Transverse colon (tissue), 4 donors: ENCODE measurements around the gene SCAPER. TPM values are rescaled to one million over a fixed set of nuclear protein-coding genes. Genes with fewer than 3 reads are reported as not detected.
A peak's percentile ranks its signal among the peaks of the same experiment; 100 is the strongest.

ENCODE experiments used
- DNase-seq: peaks from one replicate; pipeline ENCODE4 v3.0.0-alpha.2; 2019
- H3K27ac ChIP-seq, 4 donors: fragments of 200-600 bp; sonication (generic); 2 replicates each; pipeline ENCODE4 v1.5.1; 2016 to 2018; ENCODE audit warnings: inconsistent platforms in 4 of 4
- H3K27me3 ChIP-seq: fragments of 200-600 bp; sonication (generic); 2 replicates; pipeline ENCODE4 v1.5.1; 2017; ENCODE audit warnings: inconsistent platforms
- H3K36me3 ChIP-seq, 4 donors: fragments of 200-600 bp; sonication (generic); 2 replicates each; pipeline ENCODE4 v1.5.1; 2017 to 2019; ENCODE audit warnings: inconsistent platforms in 4 of 4
- H3K4me1 ChIP-seq, 4 donors: fragments of 200-600 bp; sonication (generic); 2 replicates each; pipeline ENCODE4 v1.5.1; 2017 to 2020; ENCODE audit warnings: inconsistent platforms in 4 of 4
- H3K4me3 ChIP-seq, 4 donors: fragments of 200-600 bp; sonication (generic); 1 replicate in 1 of 4; 2 replicates in 3 of 4; pipeline versions ENCODE4 v1.5.1 to v1.6.1; 2017 to 2019; ENCODE audit warnings: inconsistent platforms in 4 of 4
- H3K9me3 ChIP-seq, 2 donors: fragments of 200-600 bp; sonication (generic); 2 replicates each; pipeline ENCODE4 v1.5.1; 2017 to 2019; ENCODE audit warnings: inconsistent platforms in 2 of 2
- CTCF ChIP-seq, 5 experiments: fragments of 200-600 bp in 3 of 5; fragments of 450-650 bp in 2 of 5; sonication (generic) in 3 of 5; IDR thresholded peaks; 1 replicate in 2 of 5; 2 replicates in 3 of 5; pipeline ENCODE4 v1.5.1; 2016 to 2017; ENCODE audit warnings: antibody characterized with exemption in 5 of 5, inconsistent platforms in 3 of 5, mild to moderate bottlenecking in 2 of 5, moderate library complexity in 1 of 5
- EP300 ChIP-seq: sonication (generic); formaldehyde crosslinking; IDR thresholded peaks from one replicate; pipeline ENCODE4 v1.6.1; 2017; ENCODE audit warnings: antibody characterized with exemption, low read depth
- POLR2A ChIP-seq: fragments of 450-650 bp; IDR thresholded peaks from one replicate; pipeline ENCODE4 v1.6.1; 2016; ENCODE audit warnings: antibody characterized with exemption, mild to moderate bottlenecking, moderate library complexity
- POLR2AphosphoS5 ChIP-seq, 3 donors: sonication (generic); formaldehyde crosslinking; IDR thresholded peaks; one replicate each; pipeline ENCODE4 v1.6.1; 2016; ENCODE audit warnings: antibody characterized with exemption in 3 of 3
- WGBS, 2 donors: methylation state at CpG; one replicate each; pipeline ENCODE4 v1.1.5; 2018; ENCODE audit warnings: low coverage in 1 of 2; 5-methylcytosine and 5-hydroxymethylcytosine counted together
- in situ Hi-C, 4 donors: fragments of 200-750 bp; cut with MboI; loops; one replicate each; pipeline versions ENCODE4 v1.15.0 to v1.15.1; 2017; ENCODE audit warnings: low sequenced_read_pairs in 3 of 4, low pct_ligation_motif_present in 1 of 4, low pct_unique_long_range_greater_than_20kb in 1 of 4
- intact Hi-C: fragments of 100-400 bp; cut with DNase I; formaldehyde crosslinking; loops from one replicate; pipeline ENCODE4 v1.15.1; 2023; ENCODE audit warnings: low total_unique reads
- total RNA-seq, 4 donors: library from RNA; depleted of rRNA; stranded (reverse); fragments of >200 nt; gene quantifications; one replicate each; pipeline ENCODE4 v1.1.0, GENCODE V29; 2016

SCAPER gene, protein sequence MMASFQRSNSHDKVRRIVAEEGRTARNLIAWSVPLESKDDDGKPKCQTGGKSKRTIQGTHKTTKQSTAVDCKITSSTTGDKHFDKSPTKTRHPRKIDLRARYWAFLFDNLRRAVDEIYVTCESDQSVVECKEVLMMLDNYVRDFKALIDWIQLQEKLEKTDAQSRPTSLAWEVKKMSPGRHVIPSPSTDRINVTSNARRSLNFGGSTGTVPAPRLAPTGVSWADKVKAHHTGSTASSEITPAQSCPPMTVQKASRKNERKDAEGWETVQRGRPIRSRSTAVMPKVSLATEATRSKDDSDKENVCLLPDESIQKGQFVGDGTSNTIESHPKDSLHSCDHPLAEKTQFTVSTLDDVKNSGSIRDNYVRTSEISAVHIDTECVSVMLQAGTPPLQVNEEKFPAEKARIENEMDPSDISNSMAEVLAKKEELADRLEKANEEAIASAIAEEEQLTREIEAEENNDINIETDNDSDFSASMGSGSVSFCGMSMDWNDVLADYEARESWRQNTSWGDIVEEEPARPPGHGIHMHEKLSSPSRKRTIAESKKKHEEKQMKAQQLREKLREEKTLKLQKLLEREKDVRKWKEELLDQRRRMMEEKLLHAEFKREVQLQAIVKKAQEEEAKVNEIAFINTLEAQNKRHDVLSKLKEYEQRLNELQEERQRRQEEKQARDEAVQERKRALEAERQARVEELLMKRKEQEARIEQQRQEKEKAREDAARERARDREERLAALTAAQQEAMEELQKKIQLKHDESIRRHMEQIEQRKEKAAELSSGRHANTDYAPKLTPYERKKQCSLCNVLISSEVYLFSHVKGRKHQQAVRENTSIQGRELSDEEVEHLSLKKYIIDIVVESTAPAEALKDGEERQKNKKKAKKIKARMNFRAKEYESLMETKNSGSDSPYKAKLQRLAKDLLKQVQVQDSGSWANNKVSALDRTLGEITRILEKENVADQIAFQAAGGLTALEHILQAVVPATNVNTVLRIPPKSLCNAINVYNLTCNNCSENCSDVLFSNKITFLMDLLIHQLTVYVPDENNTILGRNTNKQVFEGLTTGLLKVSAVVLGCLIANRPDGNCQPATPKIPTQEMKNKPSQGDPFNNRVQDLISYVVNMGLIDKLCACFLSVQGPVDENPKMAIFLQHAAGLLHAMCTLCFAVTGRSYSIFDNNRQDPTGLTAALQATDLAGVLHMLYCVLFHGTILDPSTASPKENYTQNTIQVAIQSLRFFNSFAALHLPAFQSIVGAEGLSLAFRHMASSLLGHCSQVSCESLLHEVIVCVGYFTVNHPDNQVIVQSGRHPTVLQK (N-terminal part only)
- 100 to 1,000 TPM in 1 of 4 donors, 10 to 100 TPM in 3; 31.8 to 121 (median 48.7) TPM for total RNA-seq

GRCh38 chr15:76905013-76905839 is at the start of gene SCAPER:
Gene SCAPER (minus strand): TSS chr15:76905340. CDS start chr15:76883817, 21,523 bp downstream.
- TF ChIP-seq CTCF (IDR thresholded peaks at IDR 0.05) (peak in 1 of 5 experiments; percentile 26), POLR2A (peak; percentile 74), EP300 (no peak), POLR2AphosphoS5 (IDR thresholded peaks at IDR 0.05) (peak; percentile 83 to 86 (median 85))
- Histone ChIP-seq H3K27me3 (no peaks in the 10 kb centered on the region), H3K36me3 (no peaks in the 10 kb centered on the region), H3K4me1 (peaks cover 8 to 24% (median 22%) of the 10 kb centered on the region in 4 donors), H3K9me3 (no peaks in the 10 kb centered on the region), H3K4me3 (peak within 1 kb of the TSS; percentile 59 to 94 (median 66)), H3K27ac (peak within 1 kb of the TSS; percentile 79 to 89 (median 86))
- in situ Hi-C loops (no loop called here), intact Hi-C loops (no loop called here)
- WGBS, 2 donors, result 2 to 5% methylated on average over 2 to 42 of the region's 78 CpGs
- DNase-seq, result peak; percentile 95

DNA sequence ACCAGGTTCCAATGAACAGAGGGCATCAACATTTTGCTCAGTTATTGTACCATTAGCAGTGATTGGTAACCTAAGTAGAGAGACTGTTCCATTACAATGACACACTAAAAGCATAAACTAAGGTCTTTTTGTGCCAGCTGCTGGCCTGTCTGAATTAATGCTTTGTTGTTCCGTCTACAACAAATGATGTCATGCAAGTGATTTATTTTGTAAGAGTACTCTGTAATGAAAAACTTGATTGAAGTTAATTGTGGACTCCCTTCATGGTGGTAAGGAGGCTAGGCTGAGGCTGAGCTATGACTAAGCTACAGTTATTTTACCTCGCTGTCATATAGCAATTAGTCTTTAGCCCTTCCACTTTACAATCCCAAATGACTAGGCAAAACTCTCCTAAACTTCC is 49.6 kb upstream of the SCAPER start:
- TF ChIP-seq CTCF (IDR thresholded peaks at IDR 0.05), result no peak
- no peak for TF ChIP-seq EP300
- TF ChIP-seq POLR2A, result no peak
- TF ChIP-seq POLR2AphosphoS5 (IDR thresholded peaks at IDR 0.05), result no peak
- intact Hi-C loops (no loop called here), in situ Hi-C loops (no loop called here)
- Histone ChIP-seq H3K4me1 (peaks cover 0 to 8% (median 5%) of the 10 kb centered on the region in 4 donors), H3K27ac (no peak overlapping the region), H3K36me3 (peaks cover 0 to 4% (median 0%) of the 10 kb centered on the region in 4 donors), H3K27me3 (no peaks in the 10 kb centered on the region), H3K4me3 (no peak overlapping the region), H3K9me3 (no peaks in the 10 kb centered on the region)
- 40 to 50% methylated on average over 2 of the region's 2 CpGs for WGBS, 2 donors
- no peak for DNase-seq

- Histone ChIP-seq H3K36me3 (peaks cover 0 to 7% (median under 1%) of the 10 kb centered on the region in 4 donors), H3K4me1 (peaks cover 0 to 8% (median 5%) of the 10 kb centered on the region in 4 donors), H3K27ac (no peak overlapping the region), H3K4me3 (no peak overlapping the region), H3K9me3 (no peaks in the 10 kb centered on the region), H3K27me3 (no peaks in the 10 kb centered on the region)
- 24 to 31% methylated on average over 3 of the region's 3 CpGs for WGBS, 2 donors
- DNase-seq, result no peak
- intact Hi-C loops, result no loop called here
- in situ Hi-C loops, result no loop called here
- TF ChIP-seq EP300 (no peak), CTCF (IDR thresholded peaks at IDR 0.05) (no peak), POLR2AphosphoS5 (IDR thresholded peaks at IDR 0.05) (no peak), POLR2A (no peak)
These were observed 48.8 kb upstream of the SCAPER start for GRCh38 chr15:76953913-76954312.
